Stimulated activated CD8-positive, alpha-beta memory T cell treated with anti-CD3 and anti-CD28 coated beads, Interleukin-15, amount 100 ng/mL, for 1 hour (primary cell): ENCODE results near the gene STYXL2.

Experiments
- DNase-seq: peaks from one replicate; pipeline ENCODE4 v3.0.0-alpha.2; 2020; ENCODE audit warnings: low read depth

The STYXL2 gene

DNA sequence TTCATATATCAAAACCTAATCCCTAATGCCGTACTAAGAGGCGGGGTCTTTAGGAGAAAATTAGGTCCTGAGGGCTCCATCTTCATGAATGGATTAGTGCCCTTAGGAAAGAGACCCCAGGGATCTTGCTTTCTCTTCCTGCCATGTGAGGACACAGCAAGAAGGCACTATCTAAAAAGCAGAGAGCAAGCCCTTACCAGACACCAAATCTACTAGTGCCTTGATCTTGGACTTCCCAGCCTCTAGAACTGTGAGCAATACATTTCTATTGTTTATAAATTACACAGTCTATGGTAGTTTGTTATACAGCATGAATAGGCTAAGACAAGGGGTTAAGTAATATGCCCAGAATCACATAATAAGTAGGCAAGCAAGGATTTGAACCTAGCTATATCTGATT is 42.9 kb downstream of the STYXL2 start:
- DNase-seq, result no peak

GRCh38 chr1:167137332-167137781 is 43.5 kb downstream of the STYXL2 start:
- no peak for DNase-seq

DNA sequence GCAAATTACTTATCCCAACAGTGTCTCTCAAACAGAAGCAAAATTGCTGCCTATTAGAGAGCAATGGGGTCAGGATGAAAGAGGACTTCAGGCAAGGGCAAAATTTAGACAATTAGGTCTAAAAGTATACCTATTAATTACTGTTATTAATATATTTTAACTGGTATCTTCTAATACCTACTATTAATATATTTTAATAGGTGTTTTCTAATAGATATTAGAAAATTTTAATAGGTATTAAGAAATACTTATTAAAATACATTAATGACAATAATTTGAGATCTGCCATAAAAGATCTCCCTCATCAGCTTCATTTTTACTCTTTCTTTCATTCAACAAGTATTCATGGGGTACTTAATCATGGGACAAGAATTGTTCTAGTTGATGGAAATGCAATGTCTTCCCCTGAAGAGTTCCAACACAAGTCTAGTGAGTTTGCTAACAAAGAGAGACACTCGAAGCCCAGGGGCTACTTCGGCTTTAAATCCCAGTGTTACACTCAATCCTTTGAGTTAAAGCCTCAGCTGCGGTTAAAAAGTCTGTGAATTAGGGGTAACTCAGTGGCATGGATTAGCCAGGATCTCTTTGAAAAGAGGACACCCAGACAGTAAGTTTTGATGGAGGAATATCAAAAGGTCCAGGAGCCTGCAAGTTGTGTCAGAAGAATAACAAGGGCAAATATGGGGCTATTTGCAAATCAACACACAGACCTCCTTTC is 44.1 kb downstream of the STYXL2 start:
- DNase-seq, result no peak

- DNase-seq, result no peak
Observed at GRCh38 chr1:167138703-167139102, 44.8 kb downstream of the STYXL2 start.

GRCh38 chr1:167141963-167142362 is 48.1 kb downstream of the STYXL2 start:
- DNase-seq, result no peak
